Activated T-helper 1 cell treated with anti-CD3 and anti-CD28 coated beads, Interleukin-2, amount 50 U/mL, for 16 hours (primary cell): ENCODE measurements around the gene CD52.
"Not testable (repeated sequence)": the region's sequence is repeated elsewhere in the genome, so short reads cannot be mapped to it uniquely, and the experiment has no call there.

Experiments
- DNase-seq, 2 donors: peaks; one replicate each; pipeline ENCODE4 v3.0.0-alpha.2; 2020; ENCODE audit warnings: low read depth in 1 of 2, low spot score in 1 of 2

CD52 gene

GRCh38 chr1:26297791-26298124 lies 20.0 kb upstream of the CD52 start:
- no peak for DNase-seq

GRCh38 chr1:26300578-26301275 lies 17.0 kb upstream of the CD52 start:
- no peak for DNase-seq

- no peak for DNase-seq
Observed at GRCh38 chr1:26302733-26303405, 14.9 kb upstream of the CD52 start.

- DNase-seq: no peak
Observed at GRCh38 chr1:26305667-26306289, 12.0 kb upstream of the CD52 start.

GRCh38 chr1:26306290-26307229 lies 11.2 kb upstream of the CD52 start, which contains the start of gene UBXN11:
UBXN11 (minus strand) TSS chr1:26306636; CDS start chr1:26302883, 3,753 bp downstream.
- DNase-seq: peak; percentile 80 to 86

DNA sequence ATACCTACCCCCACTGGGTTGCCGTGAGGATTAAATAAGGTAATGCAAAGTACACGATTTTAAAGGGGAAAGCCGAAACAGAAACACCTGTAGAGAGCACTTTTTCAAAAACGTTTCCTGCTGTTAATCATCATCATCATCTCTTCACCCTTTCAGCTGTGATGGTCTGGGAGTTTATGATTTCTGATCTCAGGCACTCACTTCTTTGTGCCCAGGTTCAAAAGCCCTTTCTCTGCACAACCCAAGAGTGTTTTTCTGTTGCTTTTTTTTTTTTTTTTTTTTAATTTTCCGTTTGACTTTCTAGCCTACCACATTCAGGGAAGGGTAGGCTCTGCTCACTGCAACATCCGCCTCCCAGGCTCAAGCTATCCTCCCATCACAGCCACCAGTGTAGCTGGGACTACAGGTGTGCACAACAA lies 10.4 kb upstream of the CD52 start:
- DNase-seq: no peak

DNA sequence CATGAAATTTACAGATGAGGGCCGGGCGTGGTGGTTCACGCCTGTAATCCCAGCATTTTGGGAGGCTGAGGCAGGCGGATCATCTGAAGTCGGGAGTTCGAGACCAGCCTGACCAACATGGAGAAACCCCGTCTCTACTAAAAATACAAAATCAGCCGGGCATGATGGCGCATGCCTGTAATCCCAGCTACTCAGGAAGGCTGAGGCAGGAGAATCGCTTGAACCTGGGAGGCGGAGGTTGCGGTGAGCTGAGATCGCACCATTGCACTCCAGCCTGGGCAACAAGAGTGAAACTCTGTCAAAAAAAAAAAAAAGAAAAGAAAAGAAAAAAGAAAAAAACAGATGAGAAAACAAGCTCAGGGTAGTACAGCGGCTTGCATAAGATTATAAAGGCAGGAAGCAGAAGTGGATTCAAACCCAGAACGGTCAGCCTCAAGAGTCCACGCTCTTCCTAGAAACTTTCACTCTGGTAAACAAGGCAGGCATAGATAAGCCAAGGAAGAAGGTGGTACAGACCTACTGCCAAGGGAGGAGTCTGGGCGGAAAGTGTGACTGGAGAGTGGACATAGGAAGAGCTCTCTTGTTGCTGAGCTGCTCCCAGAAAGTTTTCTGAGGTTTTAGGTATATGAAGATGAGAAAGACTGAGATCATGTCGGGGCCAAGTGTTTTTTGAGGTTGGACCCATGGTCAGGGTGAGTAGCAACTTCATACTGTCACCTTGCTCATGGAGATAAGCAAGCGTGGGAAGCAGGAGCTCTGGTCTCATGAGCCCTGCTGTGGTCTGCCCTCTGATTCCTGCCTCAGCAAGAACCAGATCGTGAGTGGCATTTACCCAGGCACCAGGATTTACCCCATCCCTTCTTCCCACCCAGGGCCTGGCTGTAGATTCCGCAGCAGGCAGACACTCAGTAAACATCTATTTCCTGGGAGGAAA lies 9.5 kb upstream of the CD52 start:
- DNase-seq: not testable (repeated sequence)

- no peak for DNase-seq
Observed at GRCh38 chr1:26314501-26314900, 3.3 kb upstream of the CD52 start.

GRCh38 chr1:26315874-26316850 lies 1.6 kb upstream of the CD52 start:
- DNase-seq: no peak

GRCh38 chr1:26317146-26317545 lies 612 bp upstream of the CD52 start:
- no peak for DNase-seq

DNA sequence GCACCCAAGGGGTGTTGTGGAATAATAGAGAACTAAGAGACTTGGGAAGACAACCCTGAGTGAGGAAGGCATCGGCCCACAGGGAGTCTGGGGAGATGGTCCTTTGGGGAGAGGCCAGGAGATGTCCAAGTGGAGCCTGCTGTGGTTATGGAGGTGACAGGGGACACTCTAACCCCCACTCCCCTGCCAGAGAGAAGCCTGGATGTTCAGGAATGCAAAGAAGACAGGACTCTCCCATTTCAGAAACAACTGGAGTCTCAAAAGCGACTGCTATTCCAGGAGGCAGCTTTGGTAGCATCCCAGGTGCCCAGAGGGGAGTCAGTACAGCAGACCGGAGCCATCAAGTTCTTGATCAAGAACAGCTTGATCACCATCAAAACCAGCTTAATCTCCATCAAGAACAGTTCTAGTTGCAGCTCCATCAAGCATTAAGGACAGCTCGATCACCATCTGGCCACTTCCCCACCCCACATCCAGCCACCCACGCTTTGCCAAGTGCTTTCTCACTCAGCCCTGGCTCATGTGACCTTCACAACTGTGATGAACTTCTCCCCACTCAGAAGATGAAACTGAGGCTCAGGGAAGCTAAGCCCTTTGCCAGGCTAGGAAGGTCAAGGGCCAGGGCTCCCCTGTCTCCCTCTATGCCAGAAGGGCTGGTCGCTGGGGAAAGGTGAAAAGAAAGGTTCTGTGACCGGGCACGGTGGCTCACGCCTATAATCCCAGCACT lies 743 bp downstream of the CD52 start:
- no peak for DNase-seq

DNA sequence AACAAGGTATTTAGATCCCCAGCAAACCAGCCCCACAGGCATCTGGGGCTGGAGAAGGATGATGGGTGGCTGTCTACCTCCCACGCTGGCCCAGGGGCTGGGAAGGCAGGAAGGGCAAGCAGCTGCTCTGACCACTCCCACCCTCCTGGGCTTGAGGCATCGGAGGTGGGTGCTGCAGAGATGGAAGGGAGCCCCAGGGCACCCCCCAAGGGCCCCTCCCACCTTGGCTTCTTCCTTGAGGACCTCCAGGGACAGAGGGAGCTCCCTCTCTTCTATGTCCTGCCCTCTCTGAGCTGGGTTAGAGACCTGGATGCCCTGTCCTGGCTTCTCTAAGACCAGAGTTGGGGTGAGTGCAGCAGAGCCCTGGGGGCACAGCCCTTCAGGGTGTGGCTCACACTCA lies 3.1 kb downstream of the CD52 start:
- DNase-seq: no peak

DNA sequence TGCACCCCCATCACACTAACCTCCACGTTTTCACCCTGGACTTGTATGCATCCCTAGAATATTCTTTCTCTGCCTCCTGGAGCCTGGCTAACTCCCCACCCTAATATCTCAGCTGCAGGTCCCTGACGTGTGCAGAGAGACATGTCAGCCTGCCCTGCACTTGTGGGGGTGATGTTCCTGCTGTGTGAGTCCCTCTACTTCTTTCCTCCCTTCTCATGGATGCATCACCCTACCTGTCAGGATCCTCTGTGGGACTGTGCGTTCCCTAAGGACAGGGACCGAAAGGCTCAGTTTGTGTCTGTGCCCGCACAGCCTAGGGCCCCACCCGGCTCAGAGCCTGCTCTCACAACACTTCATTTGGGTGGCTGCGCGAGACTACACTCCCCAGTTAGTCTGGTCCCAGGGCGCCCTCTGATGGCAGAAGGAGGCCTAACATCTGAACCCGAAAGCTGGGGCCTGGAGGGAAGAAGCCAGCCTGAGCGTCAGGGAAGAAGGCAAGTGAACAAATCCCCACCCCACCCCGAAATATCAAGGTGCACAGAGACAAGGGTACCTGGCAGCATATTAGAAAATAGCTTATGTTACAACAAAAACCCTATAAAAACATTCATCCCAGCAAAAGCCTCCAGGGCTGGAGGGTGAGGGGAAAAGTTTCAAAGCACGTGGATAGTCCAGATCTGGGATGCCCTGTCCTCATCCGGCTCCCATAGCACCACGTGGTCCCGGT lies 3.7 kb downstream of the CD52 start:
- peak; percentile 89 to 95 for DNase-seq

DNA sequence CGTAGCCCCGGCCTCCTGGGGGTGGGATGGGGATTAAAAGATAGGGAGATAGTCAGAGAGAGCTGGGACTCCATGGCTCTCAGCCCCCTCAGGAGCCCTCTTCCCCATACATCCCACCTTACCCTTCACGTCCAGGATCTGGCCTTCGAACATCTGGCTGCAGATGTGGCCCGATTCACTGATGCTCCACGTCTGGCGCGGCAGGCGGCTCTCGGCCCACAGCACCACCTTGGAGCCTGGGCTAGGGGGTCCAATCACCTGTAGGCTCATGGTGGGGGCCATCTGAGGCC lies 4.2 kb downstream of the CD52 start:
- no peak for DNase-seq

- DNase-seq: no peak
Observed at GRCh38 chr1:26323382-26323781, 5.6 kb downstream of the CD52 start.

DNA sequence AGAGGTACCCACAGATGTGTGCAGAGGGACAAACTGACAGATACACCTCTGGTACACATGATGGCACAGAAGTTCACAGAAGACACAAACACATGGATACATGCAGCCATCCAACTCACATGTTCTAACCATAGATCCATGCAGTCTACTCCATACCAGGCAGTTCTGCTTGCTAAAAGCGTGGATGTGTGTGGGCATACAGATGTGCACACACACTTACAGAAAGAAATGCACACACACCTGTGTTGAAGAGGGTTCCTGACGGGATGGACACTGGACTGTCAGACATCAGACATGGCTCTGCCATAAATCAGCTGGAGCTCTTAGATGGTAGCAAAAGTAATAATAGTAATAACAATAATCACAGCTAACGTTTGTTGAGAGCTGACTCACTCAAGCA lies 6.8 kb downstream of the CD52 start:
- no peak for DNase-seq

GRCh38 chr1:26327956-26328362 lies 10.2 kb downstream of the CD52 start:
- no peak for DNase-seq

GRCh38 chr1:26328597-26328996 lies 10.8 kb downstream of the CD52 start:
- DNase-seq: no peak
